ENCODE measurements around the gene FABP1. TPM values are rescaled to one million over a fixed set of nuclear protein-coding genes. Genes with fewer than 3 reads are reported as not detected.

Gene FABP1
- total RNA-seq, 4 donors from 2014 or later = 1,053 to 3,583 (median 2,025) TPM

DNA sequence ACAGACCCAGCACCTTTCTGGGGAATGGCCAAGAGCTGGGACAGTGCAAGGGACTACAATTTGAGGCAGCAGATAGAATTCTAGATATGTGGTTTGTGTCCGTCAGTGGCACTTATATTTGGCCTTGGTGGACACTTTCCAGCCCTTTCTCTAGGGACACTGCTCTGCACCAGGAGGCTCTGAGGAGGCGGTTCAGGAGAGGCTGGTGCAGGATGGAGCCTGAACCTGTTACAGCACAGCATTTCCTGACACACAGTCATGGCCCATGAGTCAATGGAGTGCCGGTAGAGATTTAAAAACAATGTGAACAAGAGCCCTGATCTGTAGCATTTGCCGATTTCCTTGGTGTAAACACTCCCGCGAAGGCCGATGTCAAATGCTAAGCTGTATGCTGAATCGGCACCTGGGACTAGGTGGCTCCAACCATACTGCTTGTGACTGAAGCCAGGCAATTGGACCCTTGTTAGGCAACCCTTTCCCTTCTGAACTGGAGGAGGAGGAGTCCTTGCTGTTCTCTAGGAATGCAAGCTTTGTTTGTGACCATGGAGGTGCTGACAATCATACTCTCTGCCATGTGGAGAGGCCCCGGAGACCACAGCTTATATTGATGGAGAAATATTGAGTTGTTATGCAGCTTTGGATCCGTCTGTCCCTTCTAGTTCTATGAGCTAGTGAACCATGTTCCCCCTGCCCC lies 11.9 kb downstream of the FABP1 start:
- no peak for DNase-seq
- Histone ChIP-seq H3K4me3 (no peak overlapping the region), H3K36me3 (no peaks in the 10 kb centered on the region), H3K27me3 (no peaks in the 10 kb centered on the region), H3K4me1 (no peaks in the 10 kb centered on the region), H3K27ac (no peak overlapping the region), H3K9me3 (no peaks in the 10 kb centered on the region)
- WGBS, 2 donors (ENCODE audit: low coverage in 1 of 2) = 89% methylated on average over 10 of the region's 10 CpGs; no CpG with 5 or more reads in 1 of the 2 donors
- intact Hi-C loops (cut with DNase I; ENCODE audit: low total_unique reads) = no loop called here
- in situ Hi-C loops (cut with MboI; ENCODE audit: low pct_ligation_motif_present in 1 of 4, low pct_unique_long_range_greater_than_20kb in 1 of 4, low sequenced_read_pairs in 3 of 4) = no loop called here
- no peak for TF ChIP-seq POLR2A (IDR thresholded peaks at IDR 0.05)
- no peak for TF ChIP-seq POLR2AphosphoS5 (IDR thresholded peaks at IDR 0.05)
- TF ChIP-seq EP300 (IDR thresholded peaks at IDR 0.05; ENCODE audit: low read depth) = no peak
- TF ChIP-seq, protein P1, sequence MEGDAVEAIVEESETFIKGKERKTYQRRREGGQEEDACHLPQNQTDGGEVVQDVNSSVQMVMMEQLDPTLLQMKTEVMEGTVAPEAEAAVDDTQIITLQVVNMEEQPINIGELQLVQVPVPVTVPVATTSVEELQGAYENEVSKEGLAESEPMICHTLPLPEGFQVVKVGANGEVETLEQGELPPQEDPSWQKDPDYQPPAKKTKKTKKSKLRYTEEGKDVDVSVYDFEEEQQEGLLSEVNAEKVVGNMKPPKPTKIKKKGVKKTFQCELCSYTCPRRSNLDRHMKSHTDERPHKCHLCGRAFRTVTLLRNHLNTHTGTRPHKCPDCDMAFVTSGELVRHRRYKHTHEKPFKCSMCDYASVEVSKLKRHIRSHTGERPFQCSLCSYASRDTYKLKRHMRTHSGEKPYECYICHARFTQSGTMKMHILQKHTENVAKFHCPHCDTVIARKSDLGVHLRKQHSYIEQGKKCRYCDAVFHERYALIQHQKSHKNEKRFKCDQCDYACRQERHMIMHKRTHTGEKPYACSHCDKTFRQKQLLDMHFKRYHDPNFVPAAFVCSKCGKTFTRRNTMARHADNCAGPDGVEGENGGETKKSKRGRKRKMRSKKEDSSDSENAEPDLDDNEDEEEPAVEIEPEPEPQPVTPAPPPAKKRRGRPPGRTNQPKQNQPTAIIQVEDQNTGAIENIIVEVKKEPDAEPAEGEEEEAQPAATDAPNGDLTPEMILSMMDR (IDR thresholded peaks at IDR 0.05) = no peak

DNA sequence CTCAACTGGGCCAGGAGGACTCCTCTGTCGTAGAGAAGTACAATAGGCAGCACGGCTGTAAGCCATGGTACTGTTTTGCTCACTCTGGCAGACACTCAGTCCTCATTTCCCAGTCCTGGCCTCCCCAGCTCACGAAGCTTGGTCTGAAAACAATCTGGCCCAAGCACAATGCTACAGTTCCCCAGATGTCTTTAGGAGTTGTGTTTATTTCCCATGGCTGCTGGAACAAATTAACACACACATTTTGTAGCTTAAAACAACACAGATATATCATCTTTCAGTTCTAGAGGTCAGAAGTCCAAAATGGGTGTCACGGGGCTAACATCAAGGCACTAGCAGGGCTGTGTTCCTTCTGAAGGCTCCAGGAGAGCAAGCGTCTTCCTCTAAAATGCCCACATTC lies 13.0 kb downstream of the FABP1 start:
- in situ Hi-C loops (cut with MboI; ENCODE audit: low pct_ligation_motif_present in 1 of 4, low pct_unique_long_range_greater_than_20kb in 1 of 4, low sequenced_read_pairs in 3 of 4) (no loop called here), intact Hi-C loops (cut with DNase I; ENCODE audit: low total_unique reads) (no loop called here)
- TF ChIP-seq EP300 (IDR thresholded peaks at IDR 0.05; ENCODE audit: low read depth) = no peak
- no peak for TF ChIP-seq POLR2AphosphoS5 (IDR thresholded peaks at IDR 0.05)
- TF ChIP-seq, protein P1 (IDR thresholded peaks at IDR 0.05) = no peak
- no peak for TF ChIP-seq POLR2A (IDR thresholded peaks at IDR 0.05)
- no peaks in the 10 kb centered on the region for H3K9me3 ChIP-seq
- no peak for DNase-seq
- no peaks in the 10 kb centered on the region for H3K27me3 ChIP-seq
- H3K4me3 ChIP-seq = no peak overlapping the region
- H3K4me1 ChIP-seq = no peaks in the 10 kb centered on the region
- H3K36me3 ChIP-seq = no peaks in the 10 kb centered on the region
- no peak overlapping the region for H3K27ac ChIP-seq
- WGBS, 2 donors (ENCODE audit: low coverage in 1 of 2) = 57% methylated on average over 5 of the region's 5 CpGs; no CpG with 5 or more reads in 1 of the 2 donors

DNA sequence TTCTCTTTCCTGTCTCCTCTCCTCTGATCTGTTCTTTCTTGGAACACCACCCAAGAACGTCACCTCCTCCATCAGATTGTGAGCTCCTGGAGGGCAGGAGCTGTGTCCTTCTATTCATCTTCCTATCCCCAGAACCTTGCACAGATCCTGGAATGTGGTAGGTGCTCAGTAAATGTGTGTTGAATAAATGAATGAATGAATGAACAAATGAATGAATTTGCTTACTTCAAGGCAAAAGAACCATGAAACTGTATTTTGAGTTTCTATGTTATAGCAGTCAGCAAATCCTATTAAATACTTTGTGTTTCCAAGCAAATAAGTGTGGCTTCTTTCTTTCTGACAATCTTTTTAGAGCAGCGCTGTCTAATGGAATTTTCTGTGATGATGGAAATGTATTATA lies 14.8 kb downstream of the FABP1 start:
- no peak overlapping the region for H3K27ac ChIP-seq
- no peak overlapping the region for H3K4me3 ChIP-seq
- 80 to 87% methylated on average over 1 to 2 of the region's 2 CpGs for WGBS, 2 donors (ENCODE audit: low coverage in 1 of 2)
- no peaks in the 10 kb centered on the region for H3K36me3 ChIP-seq
- no peaks in the 10 kb centered on the region for H3K9me3 ChIP-seq
- H3K27me3 ChIP-seq = no peaks in the 10 kb centered on the region
- intact Hi-C loops (cut with DNase I; ENCODE audit: low total_unique reads) = no loop called here
- no peak for DNase-seq
- no peaks in the 10 kb centered on the region for H3K4me1 ChIP-seq
- no peak for TF ChIP-seq POLR2AphosphoS5 (IDR thresholded peaks at IDR 0.05)
- TF ChIP-seq, protein P1 (IDR thresholded peaks at IDR 0.05) = no peak
- TF ChIP-seq POLR2A (IDR thresholded peaks at IDR 0.05) = no peak
- no peak for TF ChIP-seq EP300 (IDR thresholded peaks at IDR 0.05; ENCODE audit: low read depth)
- in situ Hi-C loops (cut with MboI; ENCODE audit: low pct_ligation_motif_present in 1 of 4, low pct_unique_long_range_greater_than_20kb in 1 of 4, low sequenced_read_pairs in 3 of 4) = no loop called here

DNA sequence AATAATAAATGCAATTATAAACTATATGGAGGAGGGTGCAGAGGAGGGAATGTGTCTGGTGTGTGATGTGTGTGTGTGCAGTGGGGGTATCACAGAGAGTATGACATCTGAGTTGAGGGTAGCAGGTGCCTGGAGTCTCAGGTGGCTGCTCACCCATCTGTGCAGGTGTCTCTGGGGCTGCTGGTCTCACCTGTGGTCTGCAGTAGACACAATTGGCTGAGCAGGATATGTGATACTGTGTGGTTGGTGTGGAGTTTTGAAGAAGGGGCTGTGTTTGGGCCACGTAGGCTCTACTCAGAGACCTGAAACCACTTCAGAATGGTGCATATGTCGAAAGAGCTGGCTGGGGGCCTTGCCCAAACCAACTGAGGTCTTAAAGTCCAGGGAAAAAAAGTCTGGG lies 17.0 kb downstream of the FABP1 start:
- no peaks in the 10 kb centered on the region for H3K36me3 ChIP-seq
- WGBS, 2 donors (ENCODE audit: low coverage in 1 of 2) = 73% methylated on average over 2 of the region's 2 CpGs; no CpG with 5 or more reads in 1 of the 2 donors

More for the DNA sequence above, 17.0 kb downstream of the FABP1 start:
- in situ Hi-C loops (cut with MboI; ENCODE audit: low pct_ligation_motif_present in 1 of 4, low pct_unique_long_range_greater_than_20kb in 1 of 4, low sequenced_read_pairs in 3 of 4) (no loop called here), intact Hi-C loops (cut with DNase I; ENCODE audit: low total_unique reads) (no loop called here)
- Histone ChIP-seq H3K9me3 (no peaks in the 10 kb centered on the region), H3K27me3 (no peaks in the 10 kb centered on the region), H3K27ac (no peak overlapping the region), H3K4me3 (no peak overlapping the region), H3K4me1 (no peaks in the 10 kb centered on the region)
- TF ChIP-seq POLR2AphosphoS5 (IDR thresholded peaks at IDR 0.05) (no peak), EP300 (IDR thresholded peaks at IDR 0.05; ENCODE audit: low read depth) (no peak), POLR2A (IDR thresholded peaks at IDR 0.05) (no peak)
- TF ChIP-seq, protein P1 (IDR thresholded peaks at IDR 0.05) = no peak
- no peak for DNase-seq
